Neural progenitor cell (in vitro differentiated cells): ENCODE data around the gene OR10R2. TPM values are rescaled to one million over a fixed set of nuclear protein-coding genes. Genes with fewer than 3 reads are reported as not detected.

Experiments used
- DNase-seq: peaks from one replicate; pipeline ENCODE4 v3.0.0-alpha.2; 2016; ENCODE audit warnings: low spot score
- H2AFZ ChIP-seq: fragments of 200-600 bp; sonication (generic); replicated peaks from 2 replicates; pipeline ENCODE4 v1.6.1; 2016; ENCODE audit warnings: antibody characterized with exemption
- H3F3A ChIP-seq: fragments of 200-600 bp; sonication (generic); 2 replicates; pipeline ENCODE4 v1.6.1; 2016; ENCODE audit warnings: antibody characterized with exemption, low read depth
- H3K27ac ChIP-seq: fragments of 200-600 bp; sonication (generic); 2 replicates; pipeline ENCODE4 v1.5.1; 2016; ENCODE audit warnings: mild to moderate bottlenecking
- H3K27me3 ChIP-seq: fragments of 200-600 bp; sonication (generic); 2 replicates; pipeline ENCODE4 v1.6.1; 2016; ENCODE audit warnings: mild to moderate bottlenecking, moderate library complexity
- H3K36me3 ChIP-seq: fragments of 200-600 bp; sonication (generic); 2 replicates; pipeline ENCODE4 v1.5.1; 2016
- H3K4me1 ChIP-seq: fragments of 200-600 bp; sonication (generic); 2 replicates; pipeline ENCODE4 v1.6.1; 2016; ENCODE audit warnings: mixed run types
- H3K4me2 ChIP-seq: fragments of 200-600 bp; sonication (generic); 2 replicates; pipeline ENCODE4 v1.6.1; 2016
- H3K4me3 ChIP-seq: fragments of 200-600 bp; sonication (generic); 2 replicates; pipeline ENCODE4 v1.5.1; 2016
- H3K79me2 ChIP-seq: fragments of 200-600 bp; sonication (generic); 2 replicates; pipeline ENCODE4 v1.6.1; 2016; ENCODE audit warnings: low read depth
- H3K9ac ChIP-seq: fragments of 200-600 bp; sonication (generic); 2 replicates; pipeline ENCODE4 v1.6.1; 2016
- H3K9me3 ChIP-seq: fragments of 200-600 bp; sonication (generic); 2 replicates; pipeline ENCODE4 v1.5.1; 2016; ENCODE audit warnings: low read depth
- H4K20me1 ChIP-seq: fragments of 200-600 bp; sonication (generic); 2 replicates; pipeline ENCODE4 v1.6.1; 2016; ENCODE audit warnings: low read depth
- H3K27ac Mint-ChIP-seq: 3 replicates; pipeline ENCODE4 v1.8.0; 2021; ENCODE audit warnings: mixed read lengths
- H3K27me3 Mint-ChIP-seq: 2 replicates; pipeline ENCODE4 v1.8.0; 2022; ENCODE audit warnings: low read depth, mild to moderate bottlenecking, inconsistent platforms, moderate library complexity, mixed read lengths; ENCODE audit not compliant: insufficient read depth
- H3K36me3 Mint-ChIP-seq: 3 replicates; pipeline ENCODE4 v1.8.0; 2021; ENCODE audit warnings: mixed read lengths
- H3K4me1 Mint-ChIP-seq: 3 replicates; pipeline ENCODE4 v1.8.0; 2021; ENCODE audit warnings: mixed read lengths
- H3K4me3 Mint-ChIP-seq: 3 replicates; pipeline ENCODE4 v1.8.0; 2021; ENCODE audit warnings: mild to moderate bottlenecking, moderate library complexity, mixed read lengths
- H3K9me3 Mint-ChIP-seq: 3 replicates; pipeline ENCODE4 v1.8.0; 2020; ENCODE audit warnings: mixed read lengths
- EZH2 ChIP-seq: fragments of 200-600 bp; sonication (generic); IDR thresholded peaks from 2 replicates; pipeline ENCODE4 v1.6.1; 2017; ENCODE audit warnings: antibody characterized with exemption, mild to moderate bottlenecking, moderate library complexity
- EZH2phosphoT487 ChIP-seq: fragments of 200-600 bp; sonication (generic); IDR thresholded peaks from 2 replicates; pipeline ENCODE4 v1.6.1; 2017; ENCODE audit warnings: antibody characterized with exemption
- total RNA-seq: library from RNA; depleted of rRNA; stranded (reverse); fragments of >200 nt; gene quantifications from 2 replicates; pipeline ENCODE4 v1.2.3, GENCODE V29; 2015; ENCODE audit warnings: low replicate concordance
- TF ChIP-seq, protein P1 (sequence below): fragments of 200-600 bp; sonication (generic); IDR thresholded peaks from 2 replicates; pipeline ENCODE4 v1.5.1; 2017; ENCODE audit warnings: antibody characterized with exemption, mild to moderate bottlenecking

OR10R2 gene
- total RNA-seq, 1 donor from 2014 or later, result not detected

GRCh38 chr1:158520021-158520420 is 48.0 kb downstream of the OR10R2 start:
- peaks cover 5% of the 10 kb centered on the region for H3K27me3 Mint-ChIP-seq
- TF ChIP-seq EZH2phosphoT487 (no peak), EZH2 (no peak)
- TF ChIP-seq, protein P1, sequence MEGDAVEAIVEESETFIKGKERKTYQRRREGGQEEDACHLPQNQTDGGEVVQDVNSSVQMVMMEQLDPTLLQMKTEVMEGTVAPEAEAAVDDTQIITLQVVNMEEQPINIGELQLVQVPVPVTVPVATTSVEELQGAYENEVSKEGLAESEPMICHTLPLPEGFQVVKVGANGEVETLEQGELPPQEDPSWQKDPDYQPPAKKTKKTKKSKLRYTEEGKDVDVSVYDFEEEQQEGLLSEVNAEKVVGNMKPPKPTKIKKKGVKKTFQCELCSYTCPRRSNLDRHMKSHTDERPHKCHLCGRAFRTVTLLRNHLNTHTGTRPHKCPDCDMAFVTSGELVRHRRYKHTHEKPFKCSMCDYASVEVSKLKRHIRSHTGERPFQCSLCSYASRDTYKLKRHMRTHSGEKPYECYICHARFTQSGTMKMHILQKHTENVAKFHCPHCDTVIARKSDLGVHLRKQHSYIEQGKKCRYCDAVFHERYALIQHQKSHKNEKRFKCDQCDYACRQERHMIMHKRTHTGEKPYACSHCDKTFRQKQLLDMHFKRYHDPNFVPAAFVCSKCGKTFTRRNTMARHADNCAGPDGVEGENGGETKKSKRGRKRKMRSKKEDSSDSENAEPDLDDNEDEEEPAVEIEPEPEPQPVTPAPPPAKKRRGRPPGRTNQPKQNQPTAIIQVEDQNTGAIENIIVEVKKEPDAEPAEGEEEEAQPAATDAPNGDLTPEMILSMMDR, result no peak
- no peaks in the 10 kb centered on the region for H3K4me1 Mint-ChIP-seq
- no peaks in the 10 kb centered on the region for H3K4me1 ChIP-seq
- peak; percentile 6 for DNase-seq
- no peaks in the 10 kb centered on the region for H3K9me3 Mint-ChIP-seq
- H3K27ac Mint-ChIP-seq, result no peak overlapping the region
- H3K4me3 Mint-ChIP-seq, result no peak overlapping the region
- H3K4me3 ChIP-seq, result no peak overlapping the region
- no peak overlapping the region for H2AFZ ChIP-seq
- no peaks in the 10 kb centered on the region for H3K36me3 ChIP-seq
- no peaks in the 10 kb centered on the region for H4K20me1 ChIP-seq
- no peaks in the 10 kb centered on the region for H3K9me3 ChIP-seq
- H3K9ac ChIP-seq, result no peak overlapping the region
- H3K27ac ChIP-seq, result no peak overlapping the region
- H3K36me3 Mint-ChIP-seq, result no peaks in the 10 kb centered on the region
- no peaks in the 10 kb centered on the region for H3K27me3 ChIP-seq
- H3K4me2 ChIP-seq, result no peak overlapping the region
- H3F3A ChIP-seq, result no peaks in the 10 kb centered on the region
- no peaks in the 10 kb centered on the region for H3K79me2 ChIP-seq

DNA sequence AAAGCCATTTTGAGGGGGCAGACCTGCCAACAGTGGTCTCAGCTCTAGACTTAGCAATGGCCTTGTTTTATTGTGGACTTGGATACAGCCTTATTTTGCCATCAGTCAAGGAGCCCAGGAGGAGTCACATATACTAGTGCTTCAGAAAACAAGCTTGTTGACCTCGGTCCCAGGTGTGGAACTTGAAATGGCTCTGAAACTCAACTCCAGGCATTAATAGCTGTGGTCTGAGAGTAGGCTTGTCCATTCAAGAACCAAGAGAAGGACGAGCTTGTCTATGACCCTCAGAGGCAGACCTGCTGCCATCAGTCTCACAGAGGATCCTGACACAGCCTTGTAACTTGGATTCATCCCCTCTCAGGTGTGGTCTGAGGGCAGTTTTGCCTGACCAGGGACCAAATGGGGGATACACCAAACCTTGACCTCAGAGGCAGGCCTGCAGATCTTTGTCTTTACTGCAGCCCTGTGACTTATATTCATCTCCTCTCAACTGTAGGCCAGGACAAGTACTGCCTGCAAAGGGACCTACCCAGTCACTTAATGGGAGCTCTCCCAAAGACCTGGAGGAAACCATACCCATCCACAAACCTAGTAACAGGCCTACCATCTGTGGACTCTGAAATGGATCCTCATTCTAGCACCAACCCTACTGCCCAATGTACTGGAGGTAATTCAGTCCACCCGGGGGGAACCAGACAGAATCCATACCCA is 49.1 kb downstream of the OR10R2 start:
- H3K27me3 ChIP-seq, result no peaks in the 10 kb centered on the region
- no peaks in the 10 kb centered on the region for H3F3A ChIP-seq
- H3K27ac ChIP-seq, result no peak overlapping the region
- H2AFZ ChIP-seq, result no peak overlapping the region
- no peak overlapping the region for H3K4me3 ChIP-seq
- H3K9me3 ChIP-seq, result no peaks in the 10 kb centered on the region
- H3K79me2 ChIP-seq, result no peaks in the 10 kb centered on the region
- H3K4me3 Mint-ChIP-seq, result no peak overlapping the region
- H3K36me3 ChIP-seq, result no peaks in the 10 kb centered on the region
- no peaks in the 10 kb centered on the region for H3K4me1 ChIP-seq
- H3K4me2 ChIP-seq, result no peak overlapping the region
- H4K20me1 ChIP-seq, result no peaks in the 10 kb centered on the region
- no peaks in the 10 kb centered on the region for H3K36me3 Mint-ChIP-seq
- H3K9ac ChIP-seq, result no peak overlapping the region
- H3K9me3 Mint-ChIP-seq, result no peaks in the 10 kb centered on the region
- DNase-seq, result no peak
- H3K4me1 Mint-ChIP-seq, result no peaks in the 10 kb centered on the region
- no peak overlapping the region for H3K27ac Mint-ChIP-seq
- peaks cover 5% of the 10 kb centered on the region for H3K27me3 Mint-ChIP-seq
- TF ChIP-seq EZH2 (no peak), EZH2phosphoT487 (no peak)
- TF ChIP-seq, protein P1, result no peak

DNA sequence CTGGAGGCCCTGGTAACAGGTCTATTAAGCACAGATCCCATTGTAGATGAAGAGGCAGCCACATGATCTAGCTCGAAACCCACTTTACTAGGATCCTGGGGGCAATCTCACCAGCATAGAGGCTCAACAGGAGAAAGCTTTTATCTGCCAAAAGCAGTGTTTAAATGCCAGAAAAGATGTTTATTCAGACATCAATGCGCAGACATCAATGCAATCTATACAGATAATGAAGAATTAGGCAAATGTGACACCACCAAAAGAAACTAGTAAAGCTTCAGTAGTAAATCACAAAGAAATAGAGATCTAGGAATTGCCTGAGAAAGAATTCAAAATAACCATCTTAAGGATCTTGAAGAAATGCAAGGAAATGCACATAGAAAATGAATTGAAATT is 49.6 kb downstream of the OR10R2 start:
- H3K9me3 Mint-ChIP-seq, result no peaks in the 10 kb centered on the region
- H3K27ac ChIP-seq, result no peak overlapping the region
- H3K4me3 ChIP-seq, result no peak overlapping the region
- no peak overlapping the region for H2AFZ ChIP-seq
- H3K4me3 Mint-ChIP-seq, result no peak overlapping the region
- no peak overlapping the region for H3K27ac Mint-ChIP-seq
- no peaks in the 10 kb centered on the region for H3K4me1 Mint-ChIP-seq
- no peaks in the 10 kb centered on the region for H3K27me3 ChIP-seq
- H3K4me1 ChIP-seq, result no peaks in the 10 kb centered on the region
- DNase-seq, result no peak
- H3K36me3 ChIP-seq, result no peaks in the 10 kb centered on the region
- no peaks in the 10 kb centered on the region for H3K36me3 Mint-ChIP-seq
- H3K9ac ChIP-seq, result no peak overlapping the region
- no peaks in the 10 kb centered on the region for H3K79me2 ChIP-seq
- TF ChIP-seq EZH2phosphoT487 (no peak), EZH2 (no peak)
- TF ChIP-seq, protein P1, result no peak
- H3F3A ChIP-seq, result no peaks in the 10 kb centered on the region
- no peaks in the 10 kb centered on the region for H4K20me1 ChIP-seq
- peaks cover 5% of the 10 kb centered on the region for H3K27me3 Mint-ChIP-seq
- no peaks in the 10 kb centered on the region for H3K9me3 ChIP-seq
- H3K4me2 ChIP-seq, result no peak overlapping the region
